ENCODE measurements around the gene DIP2C. TPM values are rescaled to one million over a fixed set of nuclear protein-coding genes. Genes with fewer than 3 reads are reported as not detected.

Gene DIP2C
- total and polyA plus RNA-seq, 2 donors from 2014 or later = 6.2 to 22.6 TPM

DNA sequence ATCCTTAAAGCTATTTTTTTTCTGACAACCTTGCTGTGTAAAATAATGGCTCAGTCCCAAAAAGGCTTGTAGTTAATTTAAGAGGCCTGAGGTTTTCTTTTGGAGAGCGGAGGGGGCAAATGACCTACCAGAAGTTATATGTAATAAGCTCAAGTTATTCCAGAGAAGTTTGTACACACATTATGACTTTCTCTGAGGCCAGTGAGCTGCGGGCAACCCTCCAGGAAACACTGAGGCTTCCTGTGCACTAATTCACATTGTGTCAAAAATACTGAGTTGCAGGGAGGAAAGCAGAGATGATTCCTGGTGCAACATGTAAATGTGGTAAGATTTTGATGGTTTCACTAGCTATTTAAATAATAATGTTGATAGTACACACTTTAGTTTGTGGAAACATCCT is 188.6 kb downstream of the DIP2C start:
- H3K27ac ChIP-seq (ENCODE audit: low read depth in 2 of 2, low read length in 2 of 2) = no peak overlapping the region
- no peak for TF ChIP-seq CTCF (IDR thresholded peaks at IDR 0.05; ENCODE audit: borderline replicate concordance, extremely low read depth, insufficient read depth)
- no peaks in the 10 kb centered on the region for H3K27me3 ChIP-seq (ENCODE audit: control insufficient read depth, insufficient read depth, low read length)
- FAIRE-seq = no peak
- H3K36me3 ChIP-seq (ENCODE audit: control insufficient read depth in 2 of 3, insufficient read depth in 3 of 3, low read length in 3 of 3) = no peaks in the 10 kb centered on the region
- H3K9ac ChIP-seq (ENCODE audit: low read length in 3 of 3) = no peak overlapping the region
- H3K4me3 ChIP-seq (ENCODE audit: low read length in 3 of 3) = no peak overlapping the region
- intact Hi-C loops (cut with DNase I) = no loop called here
- DNase-seq = peak in 1 of 5 donors; percentile 22
- H3K4me1 ChIP-seq (ENCODE audit: control insufficient read depth in 2 of 3, insufficient read depth in 2 of 3, low read depth in 1 of 3, low read length in 3 of 3) = peaks cover 0 to 6% (median 2%) of the 10 kb centered on the region in 3 donors
- no peaks in the 10 kb centered on the region for H3K9me3 ChIP-seq (ENCODE audit: control insufficient read depth in 2 of 3, insufficient read depth in 1 of 3, low read length in 3 of 3)

DNA sequence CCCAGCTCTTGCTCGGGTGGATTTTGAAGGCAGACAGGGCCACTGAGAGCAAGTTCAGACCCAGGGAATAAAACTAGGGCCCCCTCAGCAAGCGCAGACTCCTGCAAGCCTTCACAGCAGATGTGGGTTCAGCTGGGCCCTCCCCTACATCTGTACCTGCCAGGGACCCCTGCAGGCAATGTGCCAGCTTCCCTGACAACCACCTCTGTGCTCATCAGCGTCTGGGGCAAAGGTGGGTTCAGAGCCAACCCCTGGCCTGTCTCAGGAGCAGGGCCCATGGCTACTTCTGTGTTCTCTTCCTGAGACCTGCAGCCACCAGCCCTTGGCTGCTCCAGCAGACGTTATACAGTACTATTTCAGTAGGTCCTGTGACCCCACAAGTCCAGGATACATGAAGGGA is 189.5 kb downstream of the DIP2C start:
- no peaks in the 10 kb centered on the region for H3K9me3 ChIP-seq (ENCODE audit: control insufficient read depth in 2 of 3, insufficient read depth in 1 of 3, low read length in 3 of 3)
- H3K4me3 ChIP-seq (ENCODE audit: low read length in 3 of 3) = no peak overlapping the region
- FAIRE-seq = no peak
- no peak overlapping the region for H3K27ac ChIP-seq (ENCODE audit: low read depth in 2 of 2, low read length in 2 of 2)
- DNase-seq = peak in 1 of 5 donors; percentile 37
- no peak overlapping the region for H3K9ac ChIP-seq (ENCODE audit: low read length in 3 of 3)
- H3K4me1 ChIP-seq (ENCODE audit: control insufficient read depth in 2 of 3, insufficient read depth in 2 of 3, low read depth in 1 of 3, low read length in 3 of 3) = peaks cover 0 to 6% (median 2%) of the 10 kb centered on the region in 3 donors
- no peak for TF ChIP-seq CTCF (IDR thresholded peaks at IDR 0.05; ENCODE audit: borderline replicate concordance, extremely low read depth, insufficient read depth)
- H3K27me3 ChIP-seq (ENCODE audit: control insufficient read depth, insufficient read depth, low read length) = no peaks in the 10 kb centered on the region
- no peaks in the 10 kb centered on the region for H3K36me3 ChIP-seq (ENCODE audit: control insufficient read depth in 2 of 3, insufficient read depth in 3 of 3, low read length in 3 of 3)
- intact Hi-C loops (cut with DNase I) = no loop called here

DNA sequence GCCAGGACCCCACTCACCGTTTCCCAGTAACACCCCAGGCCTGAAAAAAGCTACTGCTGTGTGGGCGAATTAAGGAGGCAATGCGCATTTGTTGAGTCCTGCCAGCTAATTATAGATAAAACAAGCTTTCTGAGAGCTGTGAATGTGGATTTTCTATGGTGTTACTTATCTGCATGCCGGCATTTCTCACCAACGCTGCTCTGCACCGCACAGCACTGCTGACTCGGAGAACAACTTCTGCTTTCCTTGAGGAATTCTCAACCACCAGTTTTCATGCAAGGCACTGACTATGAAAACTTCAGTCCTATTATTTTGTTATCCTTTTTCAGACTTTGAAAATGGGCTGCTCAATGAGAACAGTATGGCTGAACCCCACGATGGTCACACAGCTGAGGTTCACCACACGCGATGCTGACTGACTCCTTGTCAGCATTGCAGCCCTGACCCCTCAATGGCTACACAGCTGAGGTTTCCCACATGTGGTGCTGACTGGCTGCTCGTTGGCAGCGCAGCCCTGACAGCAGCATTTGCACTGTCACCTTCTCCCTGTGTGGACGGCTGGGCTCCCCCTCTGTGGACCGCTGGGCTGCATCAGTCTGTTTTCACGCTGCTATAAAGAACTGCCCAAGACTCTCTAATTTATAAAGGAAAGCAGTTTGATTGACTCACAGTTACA is 190.6 kb downstream of the DIP2C start:
- intact Hi-C loops (cut with DNase I) = no loop called here
- Histone ChIP-seq H3K9me3 (ENCODE audit: control insufficient read depth in 2 of 3, insufficient read depth in 1 of 3, low read length in 3 of 3) (no peaks in the 10 kb centered on the region), H3K9ac (ENCODE audit: low read length in 3 of 3) (no peak overlapping the region), H3K27ac (ENCODE audit: low read depth in 2 of 2, low read length in 2 of 2) (no peak overlapping the region), H3K4me1 (ENCODE audit: control insufficient read depth in 2 of 3, insufficient read depth in 2 of 3, low read depth in 1 of 3, low read length in 3 of 3) (peaks cover 0 to 6% (median 2%) of the 10 kb centered on the region in 3 donors), H3K4me3 (ENCODE audit: low read length in 3 of 3) (no peak overlapping the region), H3K27me3 (ENCODE audit: control insufficient read depth, insufficient read depth, low read length) (no peaks in the 10 kb centered on the region), H3K36me3 (ENCODE audit: control insufficient read depth in 2 of 3, insufficient read depth in 3 of 3, low read length in 3 of 3) (no peaks in the 10 kb centered on the region)
- no peak for FAIRE-seq
- no peak for TF ChIP-seq CTCF (IDR thresholded peaks at IDR 0.05; ENCODE audit: borderline replicate concordance, extremely low read depth, insufficient read depth)
- DNase-seq = peak in 1 of 5 donors; percentile 56

All from kidney (tissue), 14 donors.